SW 1271 (cell line): Measurements from ENCODE around the gene PKNOX2.

Experiments used
- DNase-seq, 2 experiments: peaks; one replicate each; lab custom pipeline; 2025; lab: John Stamatoyannopoulos, UW

PKNOX2 gene, protein sequence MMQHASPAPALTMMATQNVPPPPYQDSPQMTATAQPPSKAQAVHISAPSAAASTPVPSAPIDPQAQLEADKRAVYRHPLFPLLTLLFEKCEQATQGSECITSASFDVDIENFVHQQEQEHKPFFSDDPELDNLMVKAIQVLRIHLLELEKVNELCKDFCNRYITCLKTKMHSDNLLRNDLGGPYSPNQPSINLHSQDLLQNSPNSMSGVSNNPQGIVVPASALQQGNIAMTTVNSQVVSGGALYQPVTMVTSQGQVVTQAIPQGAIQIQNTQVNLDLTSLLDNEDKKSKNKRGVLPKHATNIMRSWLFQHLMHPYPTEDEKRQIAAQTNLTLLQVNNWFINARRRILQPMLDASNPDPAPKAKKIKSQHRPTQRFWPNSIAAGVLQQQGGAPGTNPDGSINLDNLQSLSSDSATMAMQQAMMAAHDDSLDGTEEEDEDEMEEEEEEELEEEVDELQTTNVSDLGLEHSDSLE

DNA sequence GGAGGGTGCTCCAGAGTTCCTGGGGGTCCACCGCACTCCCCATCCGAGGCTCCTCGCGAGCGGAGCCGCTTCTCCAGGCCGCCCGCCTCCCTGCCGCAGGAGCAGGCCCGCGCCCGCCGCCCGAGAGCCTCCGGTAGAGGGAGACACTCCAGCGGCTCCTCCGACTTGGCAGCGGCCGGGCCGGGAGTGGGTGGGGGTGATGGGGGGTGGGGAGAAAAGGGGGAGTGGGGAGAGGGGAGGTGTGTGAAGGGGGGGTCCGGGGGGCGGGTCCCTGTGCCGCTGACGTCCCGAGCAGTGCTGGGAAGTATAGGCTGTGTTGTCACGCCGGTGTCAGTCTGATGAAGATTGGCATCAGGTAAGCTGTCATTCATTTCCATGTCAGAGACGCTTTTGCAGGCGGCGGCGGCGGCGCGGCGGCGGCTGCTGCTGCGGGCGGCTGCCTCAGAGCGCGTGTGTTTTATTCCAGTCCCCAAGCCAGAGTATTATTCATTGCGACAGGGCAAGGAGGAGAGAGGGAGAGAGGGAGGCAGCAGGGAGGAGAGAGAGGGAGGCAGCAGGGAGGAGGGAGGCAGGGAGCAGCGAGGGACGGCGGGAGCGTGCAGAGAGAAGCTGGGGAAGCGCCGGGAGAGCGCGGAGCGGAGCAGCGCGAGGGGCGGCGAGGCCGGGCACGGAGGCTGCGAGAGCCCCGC, at the start of gene PKNOX2:
Gene PKNOX2, plus strand, starts transcription at position 330 of the 689 bp plus-strand sequence. CDS start 186,555 bp downstream, outside the sequence.
- DNase-seq: peak in 1 of 2 experiments; percentile 26

DNA sequence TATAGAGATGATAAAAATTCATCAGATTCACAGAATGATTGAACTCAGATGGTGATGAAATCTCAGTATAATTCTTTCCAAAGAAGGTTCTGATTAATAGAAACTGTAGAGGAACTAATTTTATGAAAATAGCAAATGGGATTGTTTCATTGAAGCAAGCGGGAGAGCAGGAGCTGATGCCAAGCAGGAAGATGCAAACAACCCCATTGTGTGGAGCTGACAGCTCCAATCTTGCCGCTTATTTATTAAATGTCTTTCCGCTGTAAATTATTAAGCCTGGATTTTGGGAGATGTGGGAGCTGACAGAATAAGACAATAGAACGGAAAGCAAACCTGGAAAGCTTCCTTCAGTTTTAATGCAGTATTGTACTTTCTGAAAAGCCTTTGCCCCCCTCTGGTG, 47.1 kb upstream of the PKNOX2 start:
- no peak for DNase-seq

DNA sequence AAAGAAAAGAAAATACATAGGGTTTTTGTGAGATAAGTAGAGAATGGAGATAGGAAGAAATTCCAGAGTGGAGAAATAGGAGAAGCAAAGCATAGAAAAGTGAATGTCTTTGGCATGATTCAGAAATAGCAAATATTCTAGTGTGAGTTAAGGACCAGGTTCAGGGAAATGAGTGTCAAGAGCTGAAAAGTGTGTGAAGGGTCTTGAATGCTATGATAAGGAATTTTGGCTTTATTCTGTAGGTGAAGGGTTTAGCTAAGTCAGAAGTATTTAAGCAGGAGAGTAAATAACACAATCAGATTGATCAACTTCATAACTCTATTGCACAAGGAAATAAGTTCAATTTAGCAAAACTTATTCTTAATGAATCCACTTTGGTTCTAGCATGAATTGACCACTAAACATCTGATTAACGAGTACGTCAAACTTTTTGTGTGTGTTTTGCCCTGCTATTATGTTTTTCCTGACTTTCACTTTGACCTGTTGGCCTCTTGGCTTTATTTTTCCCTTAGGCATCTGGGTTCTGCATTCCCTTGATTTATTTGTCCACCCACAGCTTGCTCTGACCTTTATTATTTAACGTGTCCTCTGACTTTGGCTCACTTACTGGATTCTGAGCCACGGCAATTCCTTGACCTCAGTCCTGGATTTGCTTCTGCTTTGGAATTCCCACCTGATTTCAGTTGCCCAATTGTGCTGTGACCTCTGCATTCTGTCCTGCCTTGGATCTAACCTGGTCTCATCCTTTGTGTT, 41.2 kb upstream of the PKNOX2 start:
- DNase-seq: no peak

DNA sequence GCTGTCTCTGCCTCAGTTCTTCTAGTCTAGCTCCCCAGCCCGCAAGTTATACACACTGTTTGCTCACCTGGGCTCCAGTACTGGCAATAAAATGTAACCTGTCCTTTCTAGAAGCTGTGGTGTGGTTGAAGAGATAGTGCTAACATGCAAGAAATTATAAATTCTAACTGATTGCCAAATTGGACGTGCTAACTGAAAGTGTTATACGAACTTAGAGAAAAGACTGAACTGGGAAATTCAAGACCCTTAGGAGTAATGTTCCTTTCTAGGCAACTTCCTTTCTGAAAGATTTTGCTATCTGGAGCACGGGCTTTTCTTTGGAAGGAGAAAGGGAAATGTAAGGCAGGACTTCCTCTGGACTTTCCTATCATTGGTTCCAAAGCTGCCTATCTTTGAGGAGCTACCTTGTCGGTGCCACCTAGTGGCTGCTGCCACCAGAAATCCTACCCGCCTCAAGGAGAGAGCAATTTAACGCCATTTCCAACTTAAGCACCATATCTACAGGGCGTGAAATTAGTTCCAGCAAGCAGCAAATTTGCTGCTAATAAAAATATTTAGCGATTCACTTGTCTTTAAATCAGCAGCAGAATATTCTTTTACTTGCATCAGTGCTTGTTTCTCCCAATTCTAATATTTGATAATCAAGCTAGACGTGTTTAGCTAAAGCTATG, 40.5 kb upstream of the PKNOX2 start:
- DNase-seq: peak in 1 of 2 experiments; percentile 20

DNA sequence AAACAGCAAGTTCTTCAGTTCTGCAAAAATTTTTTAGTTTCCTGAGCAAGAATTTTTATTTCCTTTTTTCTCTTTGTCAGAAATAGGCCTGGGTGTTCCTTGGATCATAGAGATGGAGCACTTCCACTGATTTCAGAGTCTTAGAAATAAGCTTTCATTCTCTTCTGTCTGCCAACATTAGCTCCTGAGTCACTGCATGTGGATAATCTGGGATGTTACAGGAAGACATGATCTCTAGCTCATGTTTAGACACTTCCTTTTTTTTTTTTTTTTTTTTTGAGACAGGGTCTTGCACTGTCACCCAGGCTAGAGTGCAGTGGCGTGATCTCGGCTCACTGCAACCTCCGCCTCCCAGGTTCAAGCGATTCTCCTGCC, 39.9 kb upstream of the PKNOX2 start:
- DNase-seq: no peak

DNA sequence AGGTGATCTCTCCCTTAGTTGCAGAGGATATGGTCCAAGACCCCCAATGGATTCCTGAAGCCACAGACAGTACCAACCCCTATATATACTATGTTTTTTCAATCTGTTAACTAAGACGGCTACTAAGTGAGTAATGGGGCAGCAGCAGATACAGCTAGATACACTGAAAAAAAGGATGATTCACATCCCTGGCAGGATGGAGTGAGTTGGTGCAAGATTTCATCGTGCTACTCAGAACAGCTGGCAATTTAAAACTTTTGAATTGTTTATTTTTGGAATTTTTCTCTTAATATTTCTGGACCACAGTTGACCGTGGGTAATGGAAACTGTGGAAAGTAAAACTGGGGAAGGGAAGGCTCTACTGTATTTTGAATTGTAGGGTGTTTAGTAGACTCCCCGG, 36.1 kb upstream of the PKNOX2 start:
- DNase-seq: no peak

DNA sequence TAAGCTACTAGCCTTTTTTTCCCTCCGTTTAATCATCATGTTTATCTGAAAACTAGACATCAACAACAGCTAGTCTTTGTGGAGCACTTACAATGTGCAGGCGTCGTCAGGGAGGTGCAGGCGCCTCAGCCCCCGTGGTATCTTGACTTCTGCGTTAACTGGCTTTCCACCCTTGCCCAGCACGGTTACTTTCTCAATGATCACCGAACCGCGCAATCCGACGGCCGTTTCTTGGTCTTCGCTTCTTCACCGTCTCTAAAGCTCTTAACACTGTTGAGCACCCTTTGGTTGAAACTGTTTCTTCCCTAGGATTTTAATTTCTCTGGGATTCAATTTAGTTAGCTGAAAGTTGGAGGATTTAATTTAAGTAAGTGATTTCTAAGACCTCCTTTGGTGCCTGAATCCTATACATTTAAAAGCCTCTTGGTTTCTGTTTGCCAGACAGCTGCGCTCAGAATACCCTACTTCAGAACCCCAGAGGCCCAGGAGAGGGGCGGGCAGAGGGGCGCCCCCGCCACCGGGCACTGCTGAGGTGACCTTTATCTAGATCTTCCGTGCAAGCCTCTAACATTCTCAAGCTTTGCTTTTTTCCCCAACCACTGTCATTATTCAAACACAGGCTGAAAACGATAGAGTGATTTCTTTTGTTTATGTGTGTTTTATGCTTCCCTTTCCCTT, 35.1 kb upstream of the PKNOX2 start:
- DNase-seq: no peak

DNA sequence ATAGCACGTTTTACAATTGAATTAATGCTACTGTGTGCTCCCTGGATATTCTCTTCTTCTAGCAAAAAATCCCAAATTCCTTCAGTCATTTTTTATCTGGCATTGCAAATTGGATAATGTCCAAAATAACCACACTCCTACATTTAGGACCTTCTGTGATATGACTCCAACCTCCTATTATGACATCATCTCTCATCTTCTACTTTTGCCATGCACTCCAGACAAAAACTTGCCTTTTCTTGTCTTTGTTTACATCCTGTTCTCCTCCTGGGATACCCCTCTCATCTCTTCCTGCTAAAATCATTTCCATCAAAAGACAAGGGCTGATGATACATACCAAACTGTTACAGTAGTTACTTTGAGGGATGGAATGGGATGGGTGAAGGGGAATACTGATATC, 32.5 kb upstream of the PKNOX2 start:
- DNase-seq: no peak

DNA sequence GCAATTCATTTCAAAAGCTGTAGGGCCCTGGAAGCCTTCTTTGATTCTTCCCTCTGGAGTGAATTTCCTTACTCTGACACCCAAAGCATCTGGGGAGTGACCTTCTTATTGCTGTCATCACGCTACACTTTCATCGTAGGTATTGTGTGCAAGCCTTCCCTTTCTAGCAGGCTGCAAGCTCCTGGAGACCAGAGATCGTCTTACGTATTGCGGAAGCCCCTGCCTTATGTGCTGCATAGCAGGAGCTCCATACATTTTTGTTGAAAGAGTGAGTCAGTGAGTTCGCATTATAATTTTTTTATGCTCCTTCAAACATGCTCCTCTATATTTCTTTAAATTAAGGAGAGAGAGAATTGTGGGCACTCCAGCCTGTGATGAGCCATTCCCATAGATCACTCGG, 32.0 kb upstream of the PKNOX2 start:
- no peak for DNase-seq

DNA sequence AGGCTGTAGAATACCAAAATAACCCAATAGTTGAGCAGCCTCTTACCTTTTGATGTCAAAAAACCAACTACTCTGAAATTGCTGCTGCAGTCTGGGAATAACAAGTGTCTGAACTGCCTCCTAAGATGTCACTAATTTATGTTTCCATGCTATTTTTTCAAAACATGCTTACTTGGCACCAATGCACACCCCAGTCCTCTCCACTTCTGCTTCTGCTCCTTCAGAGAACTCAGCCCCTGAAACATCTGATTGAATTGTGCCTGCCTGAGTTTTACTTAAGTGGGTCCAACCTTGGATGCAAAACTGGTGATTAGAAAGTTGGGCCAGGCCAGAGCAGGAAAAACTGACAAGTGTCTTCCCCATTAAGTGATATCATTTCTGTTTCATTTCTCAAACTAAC, 28.6 kb upstream of the PKNOX2 start:
- DNase-seq: no peak

DNA sequence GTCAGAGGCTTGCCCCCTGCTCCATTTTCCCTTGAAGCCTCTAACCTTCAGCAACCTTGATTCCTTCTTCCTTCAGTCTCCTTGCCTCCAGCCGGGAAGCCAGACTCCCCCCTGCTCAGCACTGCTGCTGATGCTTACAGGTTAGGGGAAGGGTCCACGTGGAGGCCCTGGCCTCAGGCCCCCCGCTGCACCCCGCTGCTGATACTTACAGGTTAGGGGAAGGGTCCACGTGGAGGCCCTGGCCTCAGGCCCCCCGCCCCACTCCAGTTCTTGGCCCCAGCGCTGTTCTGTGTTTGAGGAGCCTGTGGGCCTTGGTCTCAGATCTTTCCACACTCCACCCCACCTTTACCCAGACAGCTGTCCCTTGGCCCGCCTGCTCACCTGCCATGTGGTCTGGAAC, 25.6 kb upstream of the PKNOX2 start:
- no peak for DNase-seq

DNA sequence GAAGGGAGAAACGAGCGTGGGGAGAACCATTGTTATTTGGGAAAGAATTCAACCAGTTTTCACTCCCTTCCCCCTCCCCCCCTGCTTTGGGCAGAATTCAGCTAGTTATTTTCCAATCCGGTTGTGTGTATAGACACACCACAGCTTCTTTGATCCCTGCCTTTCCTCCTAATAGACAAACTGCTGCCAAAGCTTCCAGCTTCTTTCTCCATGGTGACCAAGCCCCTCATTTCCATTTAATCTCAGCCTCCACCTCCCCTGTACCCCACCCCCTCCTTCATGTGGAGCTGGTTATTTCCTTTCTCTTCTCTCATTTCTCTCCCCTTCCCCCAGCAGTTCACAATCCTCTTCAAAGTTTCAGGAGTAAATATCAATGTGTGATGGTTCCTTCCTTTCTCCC, 24.8 kb upstream of the PKNOX2 start:
- DNase-seq: no peak

DNA sequence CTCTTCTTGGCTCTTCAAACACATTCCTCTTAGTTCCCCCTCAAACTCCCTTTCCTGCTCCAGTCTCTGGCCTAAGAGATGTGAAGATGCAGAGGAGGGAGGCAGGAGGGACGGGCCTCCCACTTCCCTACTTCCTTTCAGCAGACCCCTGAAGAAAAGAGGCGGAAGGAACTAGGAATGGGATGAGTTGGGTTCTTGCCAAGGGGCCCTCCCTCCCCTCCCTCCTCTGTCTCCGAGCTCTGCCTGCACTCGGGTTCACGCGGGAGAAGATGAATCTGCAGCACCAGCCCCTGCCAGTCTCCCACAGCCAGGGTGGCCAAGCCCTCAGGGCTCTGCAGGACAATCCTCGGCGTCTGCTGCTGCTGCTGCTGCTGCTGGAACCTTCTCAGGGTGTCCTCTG, 24.3 kb upstream of the PKNOX2 start:
- DNase-seq: no peak

DNA sequence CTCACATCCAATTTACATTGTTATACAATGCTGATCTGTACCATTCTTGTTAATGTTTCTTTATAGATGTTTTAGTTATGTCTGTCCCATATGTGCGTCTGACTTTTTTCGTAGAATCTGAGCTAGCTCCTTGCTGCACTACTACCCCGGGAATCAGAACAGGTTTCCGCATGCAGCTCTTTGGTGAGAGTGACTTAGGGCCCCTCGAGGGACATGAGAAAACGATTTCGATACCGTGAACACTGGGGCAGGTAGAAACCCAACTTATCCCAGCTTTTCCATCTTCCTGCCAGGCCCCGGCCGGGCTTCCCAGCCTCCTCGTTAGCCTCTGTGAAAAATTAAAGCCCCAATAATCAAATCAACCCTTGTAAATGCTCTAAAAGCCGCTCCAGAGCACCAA, 23.4 kb upstream of the PKNOX2 start:
- no peak for DNase-seq

DNA sequence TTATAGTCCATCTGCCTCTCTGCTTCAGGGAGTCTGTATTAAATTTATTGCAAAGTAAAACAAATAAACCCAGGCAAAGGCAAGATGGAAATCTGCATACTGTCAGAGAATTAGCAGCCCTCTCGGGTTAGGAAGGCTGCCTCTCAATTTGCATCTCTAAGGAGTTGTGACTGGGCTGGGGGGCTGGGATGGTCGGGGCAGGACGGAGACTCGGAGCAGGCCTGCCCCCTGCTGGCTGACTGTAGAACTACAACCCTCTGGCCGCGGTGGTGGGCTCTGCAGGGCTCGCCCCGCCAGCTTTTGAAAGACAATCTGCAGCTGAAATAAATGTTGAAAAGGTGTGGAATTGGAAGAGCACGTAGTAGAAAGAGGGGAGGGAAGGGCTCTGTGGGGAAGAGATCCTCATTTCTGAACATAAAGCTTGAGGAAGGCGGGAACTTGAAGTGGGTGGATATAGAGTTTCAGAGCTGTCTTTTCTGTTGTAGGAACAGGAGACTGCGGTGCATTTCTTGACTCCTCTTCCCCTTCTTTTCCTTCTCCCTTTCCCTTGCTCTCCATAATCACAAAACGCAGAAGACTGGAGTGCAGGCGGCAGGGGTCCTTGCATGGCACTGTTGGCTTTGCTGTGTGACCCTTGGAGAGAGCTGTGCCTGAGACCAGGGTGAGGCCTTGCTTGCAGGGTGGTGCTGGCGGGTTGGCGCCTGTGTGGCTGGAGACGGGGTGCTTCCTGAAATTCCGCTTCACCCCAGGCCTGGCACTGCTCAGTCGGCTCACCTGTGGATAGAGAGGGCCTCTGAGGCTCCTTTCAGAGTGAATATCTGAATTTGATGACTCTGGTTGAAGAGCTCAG, 22.6 kb upstream of the PKNOX2 start:
- DNase-seq: no peak

DNA sequence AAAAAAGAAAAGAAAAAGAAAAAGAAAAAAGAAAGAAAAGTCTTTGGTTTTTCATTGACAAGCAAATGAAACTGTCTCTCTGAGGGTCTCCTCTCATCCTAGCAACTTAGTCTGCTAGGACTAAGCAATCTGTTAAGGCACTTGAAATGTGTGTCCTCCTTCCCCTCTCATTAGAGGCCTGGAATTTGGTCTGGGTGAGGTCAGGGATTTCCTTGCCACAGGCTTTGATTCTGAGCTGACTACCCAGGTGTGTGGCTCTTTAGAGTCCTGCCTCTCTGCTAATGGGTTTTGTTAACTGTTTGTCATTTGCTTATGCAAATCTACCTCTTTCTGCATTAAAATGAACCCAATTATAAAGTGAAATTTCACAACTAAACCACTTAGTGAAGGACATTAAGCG, 18.3 kb upstream of the PKNOX2 start:
- DNase-seq: no peak

DNA sequence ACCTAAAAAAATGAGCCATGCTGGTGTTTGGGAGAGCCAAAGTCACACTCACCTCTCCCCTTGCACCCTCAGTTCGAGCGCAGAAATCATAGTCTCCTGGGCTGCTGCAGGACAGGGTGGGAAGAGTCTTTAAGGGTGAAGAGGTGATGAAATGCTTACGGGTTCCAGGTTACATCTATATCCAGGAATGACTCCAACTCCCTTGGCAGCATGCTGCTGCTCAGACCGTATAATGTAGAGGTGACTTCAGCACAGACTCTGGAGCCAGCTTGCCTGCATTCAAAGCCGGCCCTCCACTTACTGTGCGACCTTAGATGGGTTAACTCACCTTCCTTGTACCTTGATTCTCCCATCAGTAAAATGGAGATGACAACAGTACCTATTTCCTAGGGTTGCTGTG, 17.3 kb upstream of the PKNOX2 start:
- no peak for DNase-seq

DNA sequence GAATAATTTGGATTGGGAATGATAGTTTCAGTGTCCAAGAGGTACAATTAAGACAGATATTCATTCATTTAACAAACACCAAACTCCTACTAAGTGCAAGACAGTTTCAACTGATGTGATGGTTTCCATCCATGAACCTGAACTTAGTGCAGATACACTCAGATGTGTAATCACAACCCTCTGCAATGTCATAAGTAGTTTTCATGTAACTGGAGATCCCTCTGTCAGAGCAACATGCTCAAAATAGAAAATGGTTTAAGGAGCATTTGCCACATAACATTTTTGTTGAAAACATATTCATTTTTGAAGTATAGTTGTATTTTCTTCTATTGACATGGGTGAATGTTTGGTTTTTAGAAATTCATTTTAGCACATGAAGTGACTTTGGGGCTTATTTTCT, 16.5 kb upstream of the PKNOX2 start:
- DNase-seq: no peak

DNA sequence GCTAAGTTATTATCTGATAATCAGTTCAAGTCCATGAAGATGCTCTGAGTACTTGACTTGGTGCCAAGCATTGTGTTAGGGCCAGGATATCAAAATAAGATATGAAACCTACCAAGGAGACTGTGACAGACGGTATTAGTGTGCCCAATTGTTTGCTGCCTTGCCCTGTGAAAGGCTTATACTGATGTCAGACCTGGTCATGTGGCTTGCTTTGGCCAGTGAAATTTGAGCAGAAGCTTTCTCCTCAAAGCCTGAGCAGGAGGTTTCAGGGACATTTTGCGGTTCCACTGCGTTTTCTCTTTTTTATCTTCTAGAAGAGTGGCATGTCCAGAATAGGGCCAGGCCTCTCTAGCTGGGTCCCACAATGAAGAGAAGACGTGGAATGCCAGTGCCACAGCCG, 15.8 kb upstream of the PKNOX2 start:
- no peak for DNase-seq

DNA sequence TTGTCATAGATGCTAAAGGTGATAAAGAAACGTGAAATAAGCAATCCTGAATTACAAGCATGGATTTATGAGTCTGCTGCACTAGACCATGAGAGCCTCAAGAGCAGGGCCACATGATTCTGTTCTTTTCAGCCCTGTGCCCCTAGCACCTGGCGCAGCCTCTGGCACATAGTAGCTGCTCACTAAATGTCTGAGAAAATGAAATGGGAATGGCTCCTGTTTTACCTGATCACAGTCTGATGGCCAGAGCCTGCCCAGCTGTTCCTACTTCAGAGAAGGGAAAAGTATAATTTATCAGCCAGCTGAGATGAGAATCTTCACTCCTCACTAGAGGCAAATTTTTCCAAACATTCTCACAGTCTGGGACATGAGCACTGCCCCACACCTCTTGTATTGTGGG, 10.7 kb upstream of the PKNOX2 start:
- DNase-seq: no peak
